HepG2 (cell line): ENCODE results near the gene DDX54. TPM values are rescaled to one million over a fixed set of nuclear protein-coding genes. Genes with fewer than 3 reads are reported as not detected.

Source experiments
- BORCS8-MEF2B ChIP-seq: sonication (generic); formaldehyde crosslinking; IDR thresholded peaks from 2 replicates; pipeline ENCODE4 v1.8.0; 2022; ENCODE audit warnings: mild to moderate bottlenecking, missing genetic modification reagents
- EP300 ChIP-seq, 3 experiments: sonication (generic) in 1 of 3; formaldehyde crosslinking in 1 of 3; IDR thresholded peaks; 2 replicates each; pipeline versions ENCODE4 v1.5.1 to v1.6.1; 2011 to 2020; ENCODE audit warnings: low read depth in 2 of 3, low read length in 2 of 3, borderline replicate concordance in 1 of 3, improper control_type of control experiment in 1 of 3, mild to moderate bottlenecking in 1 of 3, missing genetic modification reagents in 1 of 3, moderate library complexity in 1 of 3
- ETV5 ChIP-seq: IDR thresholded peaks from 2 replicates; pipeline ENCODE4 v1.6.1; 2018; ENCODE audit warnings: missing biosample characterization, missing genetic modification reagents, inconsistent platforms, borderline replicate concordance
- FOXP1 ChIP-seq, 2 experiments: fragments of 450-650 bp in 1 of 2; IDR thresholded peaks; 2 replicates each; pipeline ENCODE4 v1.6.1; 2017 to 2018; ENCODE audit warnings: antibody characterized with exemption in 1 of 2
- HOXA3 ChIP-seq: sonication (generic); formaldehyde crosslinking; IDR thresholded peaks from 2 replicates; pipeline ENCODE4 v1.5.0; 2020; ENCODE audit warnings: missing genetic modification reagents
- RXRA ChIP-seq: sonication (generic); formaldehyde crosslinking; IDR thresholded peaks from 2 replicates; pipeline ENCODE4 v1.5.1; 2020; ENCODE audit warnings: missing genetic modification reagents
- TBX2 ChIP-seq: sonication (generic); formaldehyde crosslinking; IDR thresholded peaks from 2 replicates; pipeline ENCODE4 v1.5.0; 2020; ENCODE audit warnings: missing genetic modification reagents, mild to moderate bottlenecking, borderline replicate concordance
- polyA plus RNA-seq, 8 experiments: library from polyadenylated mRNA; depleted of rRNA in 3 of 8; stranded (reverse) in 7 of 8; unstranded in 1 of 8; fragments of >200 nt; fragmentation: Illumina TruSeq in 4 of 8; extraction: Trizol in 4 of 8; gene quantifications; 2 replicates each; pipeline versions ENCODE4 v1.2.1 to v1.2.3, GENCODE V29; 2011 to 2016; ENCODE audit warnings: low read depth in 4 of 8, missing spikeins in 1 of 8, mixed read lengths in 1 of 8; ENCODE audit not compliant: insufficient read depth in 1 of 8
- total RNA-seq, 5 experiments: library from RNA; depleted of rRNA; stranded (reverse); fragments of >200 nt; fragmentation: Illumina TruSeq; extraction: Trizol; gene quantifications; 2 replicates each; pipeline ENCODE4 v1.2.3, GENCODE V29; 2016; ENCODE audit warnings: low read depth in 1 of 5
- TF ChIP-seq, protein P1 (sequence below): IDR thresholded peaks from 2 replicates; pipeline ENCODE4 v1.6.1; 2016
- TF ChIP-seq, protein P2 (sequence below): sonication (generic); formaldehyde crosslinking; IDR thresholded peaks from 2 replicates; pipeline ENCODE4 v1.8.0; 2022; ENCODE audit warnings: mild to moderate bottlenecking, missing genetic modification reagents, moderate library complexity

The DDX54 gene
- total and polyA plus RNA-seq, 2 of the 13 experiments (the other 11 are each of a cell fraction or from before 2014, with no cell fraction given): 59.7 to 61.1 TPM

DNA sequence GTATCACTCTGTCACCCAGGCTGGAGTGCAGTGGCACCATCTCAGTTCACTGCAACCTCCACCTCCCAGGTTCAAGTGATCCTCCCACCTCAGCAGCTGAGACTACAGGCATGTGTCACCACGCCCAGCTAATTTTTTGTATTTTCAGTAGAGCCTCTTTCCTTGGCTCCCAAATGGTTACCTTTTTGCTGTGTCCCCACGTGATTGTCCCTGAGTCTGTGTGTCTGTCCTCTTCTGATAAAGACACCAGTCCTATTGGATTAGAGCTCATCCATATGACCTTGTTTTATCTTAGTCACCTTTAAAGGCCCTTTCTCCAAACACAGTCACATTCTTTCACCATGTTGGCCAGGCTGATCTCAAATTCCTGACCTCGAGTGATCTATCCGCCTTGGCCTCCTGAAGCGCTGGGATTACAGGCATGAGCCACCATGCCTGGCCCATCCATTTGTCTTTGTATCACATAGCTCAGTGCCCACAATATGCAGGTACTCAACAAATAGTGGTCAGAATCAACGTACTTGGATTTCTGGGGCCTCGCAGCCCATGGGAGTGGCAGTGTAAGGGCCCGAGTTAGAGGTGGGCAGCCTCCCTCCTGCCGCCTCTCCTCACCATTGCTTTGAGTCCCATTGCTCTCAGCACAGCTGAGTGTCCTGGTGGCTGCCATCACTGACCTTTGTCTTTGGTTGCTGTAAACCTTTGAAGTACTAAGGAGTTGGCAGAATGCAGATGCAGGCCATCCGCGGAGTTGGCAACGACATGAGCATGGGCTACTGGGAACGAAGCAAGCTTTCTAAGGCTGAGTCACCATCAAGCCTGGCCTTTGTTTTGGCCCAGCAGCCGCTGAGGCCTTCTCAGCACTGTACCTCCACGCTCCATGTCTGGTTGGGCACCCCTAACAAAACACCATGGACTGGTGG lies 45.3 kb upstream of the DDX54 start (continued):
- peak; percentile 64; the same call in 1 of the 2 replicates for TF ChIP-seq BORCS8-MEF2B (CRISPR knock-in tag)
- peak; percentile 16; the same call in 1 of the 2 replicates for TF ChIP-seq ETV5
- TF ChIP-seq RXRA (CRISPR knock-in tag): peak; percentile 88
- peak in 1 of 2 experiments; percentile 15; a peak in 1 of 4 replicates for TF ChIP-seq EP300 (IDR thresholded peaks at IDR 0.05; ENCODE audit: low read depth in 2 of 2, low read length in 2 of 2)
- TF ChIP-seq EP300 (CRISPR knock-in tag; IDR thresholded peaks at IDR 0.05; ENCODE audit: borderline replicate concordance): peak; percentile 79
- no peak for TF ChIP-seq FOXP1 (IDR thresholded peaks at IDR 0.05)
- peak; percentile 19; the same call in 1 of the 2 replicates for TF ChIP-seq FOXP1 (CRISPR knock-in tag; IDR thresholded peaks at IDR 0.05)
- TF ChIP-seq, protein P1, sequence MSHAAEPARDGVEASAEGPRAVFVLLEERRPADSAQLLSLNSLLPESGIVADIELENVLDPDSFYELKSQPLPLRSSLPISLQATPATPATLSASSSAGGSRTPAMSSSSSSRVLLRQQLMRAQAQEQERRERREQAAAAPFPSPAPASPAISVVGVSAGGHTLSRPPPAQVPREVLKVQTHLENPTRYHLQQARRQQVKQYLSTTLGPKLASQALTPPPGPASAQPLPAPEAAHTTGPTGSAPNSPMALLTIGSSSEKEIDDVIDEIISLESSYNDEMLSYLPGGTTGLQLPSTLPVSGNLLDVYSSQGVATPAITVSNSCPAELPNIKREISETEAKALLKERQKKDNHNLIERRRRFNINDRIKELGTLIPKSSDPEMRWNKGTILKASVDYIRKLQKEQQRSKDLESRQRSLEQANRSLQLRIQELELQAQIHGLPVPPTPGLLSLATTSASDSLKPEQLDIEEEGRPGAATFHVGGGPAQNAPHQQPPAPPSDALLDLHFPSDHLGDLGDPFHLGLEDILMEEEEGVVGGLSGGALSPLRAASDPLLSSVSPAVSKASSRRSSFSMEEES (CRISPR knock-in tag): peak; percentile 60
- TF ChIP-seq TBX2 (CRISPR knock-in tag): peak; percentile 55; the same call in 1 of the 2 replicates
- peak; percentile 66 for TF ChIP-seq HOXA3 (CRISPR knock-in tag)
- TF ChIP-seq, protein P2, sequence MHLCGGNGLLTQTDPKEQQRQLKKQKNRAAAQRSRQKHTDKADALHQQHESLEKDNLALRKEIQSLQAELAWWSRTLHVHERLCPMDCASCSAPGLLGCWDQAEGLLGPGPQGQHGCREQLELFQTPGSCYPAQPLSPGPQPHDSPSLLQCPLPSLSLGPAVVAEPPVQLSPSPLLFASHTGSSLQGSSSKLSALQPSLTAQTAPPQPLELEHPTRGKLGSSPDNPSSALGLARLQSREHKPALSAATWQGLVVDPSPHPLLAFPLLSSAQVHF (CRISPR knock-in tag): 0 out of 2 replicates have a peak, but pooled peaks have one; percentile 31
- TF ChIP-seq, all 625 proteins: peak for 92
